Prostate gland (tissue), 2 donors: ENCODE results near the gene RIMBP2.

ENCODE experiments used
- POLR2A ChIP-seq: fragments of 450-650 bp; IDR thresholded peaks from one replicate; pipeline ENCODE4 v1.6.1; 2016; ENCODE audit warnings: antibody characterized with exemption, mild to moderate bottlenecking
- POLR2AphosphoS5 ChIP-seq: sonication (generic); formaldehyde crosslinking; IDR thresholded peaks from one replicate; pipeline ENCODE4 v1.6.1; 2017; ENCODE audit warnings: antibody characterized with exemption
- TF ChIP-seq, protein P1 (sequence below), 4 experiments: fragments of 200-600 bp in 2 of 4; fragments of 450-650 bp in 2 of 4; sonication (generic) in 2 of 4; IDR thresholded peaks; 1 replicate in 3 of 4; 2 replicates in 1 of 4; pipeline ENCODE4 v1.5.1; 2016 to 2019; ENCODE audit warnings: antibody characterized with exemption in 4 of 4, mild to moderate bottlenecking in 2 of 4, moderate library complexity in 2 of 4

DNA sequence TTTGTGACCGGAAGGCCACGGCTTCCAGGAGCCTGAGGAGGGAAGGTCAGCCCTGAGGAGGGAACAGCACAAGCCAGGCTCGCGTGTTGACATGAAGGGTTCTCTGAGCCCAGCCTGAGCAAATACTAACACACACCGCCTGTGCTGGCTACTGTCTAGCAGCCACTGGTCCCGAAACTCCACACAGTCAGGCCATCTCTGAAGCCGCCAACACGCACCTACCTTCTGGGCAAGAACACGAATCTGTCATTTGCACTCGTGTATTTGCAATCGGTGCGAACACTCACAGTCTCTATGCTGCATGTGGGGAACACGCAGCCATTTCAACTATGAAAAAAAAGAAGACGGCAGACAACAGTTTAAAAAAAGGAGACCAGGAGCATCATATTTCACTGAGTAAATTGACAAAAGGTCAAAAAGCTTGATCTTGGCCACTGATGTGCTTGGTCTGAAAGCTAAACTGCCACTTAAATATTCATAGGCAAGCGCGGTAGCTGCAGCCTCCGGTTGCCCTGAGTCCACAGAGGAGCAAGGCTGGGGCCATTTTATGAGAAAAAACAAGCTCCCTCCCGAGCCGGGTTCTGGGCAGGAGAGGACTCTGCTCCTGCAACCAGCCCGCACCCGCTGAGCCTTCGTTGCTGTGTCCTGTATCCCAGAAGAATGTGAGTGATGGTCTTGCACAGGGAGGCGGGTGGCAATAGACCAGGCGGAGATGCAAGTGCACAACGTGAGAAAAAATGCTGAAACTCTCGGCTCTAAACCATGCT lies 57.8 kb downstream of the RIMBP2 start:
- TF ChIP-seq POLR2A (no peak), POLR2AphosphoS5 (no peak)
- TF ChIP-seq, protein P1, sequence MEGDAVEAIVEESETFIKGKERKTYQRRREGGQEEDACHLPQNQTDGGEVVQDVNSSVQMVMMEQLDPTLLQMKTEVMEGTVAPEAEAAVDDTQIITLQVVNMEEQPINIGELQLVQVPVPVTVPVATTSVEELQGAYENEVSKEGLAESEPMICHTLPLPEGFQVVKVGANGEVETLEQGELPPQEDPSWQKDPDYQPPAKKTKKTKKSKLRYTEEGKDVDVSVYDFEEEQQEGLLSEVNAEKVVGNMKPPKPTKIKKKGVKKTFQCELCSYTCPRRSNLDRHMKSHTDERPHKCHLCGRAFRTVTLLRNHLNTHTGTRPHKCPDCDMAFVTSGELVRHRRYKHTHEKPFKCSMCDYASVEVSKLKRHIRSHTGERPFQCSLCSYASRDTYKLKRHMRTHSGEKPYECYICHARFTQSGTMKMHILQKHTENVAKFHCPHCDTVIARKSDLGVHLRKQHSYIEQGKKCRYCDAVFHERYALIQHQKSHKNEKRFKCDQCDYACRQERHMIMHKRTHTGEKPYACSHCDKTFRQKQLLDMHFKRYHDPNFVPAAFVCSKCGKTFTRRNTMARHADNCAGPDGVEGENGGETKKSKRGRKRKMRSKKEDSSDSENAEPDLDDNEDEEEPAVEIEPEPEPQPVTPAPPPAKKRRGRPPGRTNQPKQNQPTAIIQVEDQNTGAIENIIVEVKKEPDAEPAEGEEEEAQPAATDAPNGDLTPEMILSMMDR (IDR thresholded peaks at IDR 0.05): no peak
